SK-N-SH (cell line): ENCODE measurements around the gene TRIM28. TPM values are rescaled to one million over a fixed set of nuclear protein-coding genes. Genes with fewer than 3 reads are reported as not detected.

Experiments used
- CHD2 ChIP-seq: fragments of 150-350 bp; IDR thresholded peaks from 2 replicates; pipeline ENCODE4 v1.6.1; 2018; ENCODE audit warnings: low read length; ENCODE audit not compliant: partially characterized antibody
- FOSL2 ChIP-seq: IDR thresholded peaks from 2 replicates; pipeline ENCODE4 v1.4.0; 2012; ENCODE audit warnings: low read depth, mild to moderate bottlenecking, moderate library complexity, borderline replicate concordance
- FOXM1 ChIP-seq: IDR thresholded peaks from 2 replicates; pipeline ENCODE4 v1.4.0; 2012; ENCODE audit warnings: low read depth, mild to moderate bottlenecking
- GATA2 ChIP-seq: sonication (generic); formaldehyde crosslinking; IDR thresholded peaks from 2 replicates; pipeline ENCODE4 v1.5.0; 2020; ENCODE audit warnings: mild to moderate bottlenecking, missing genetic modification reagents
- IRF3 ChIP-seq: fragments of 150-350 bp; IDR thresholded peaks from 2 replicates; pipeline ENCODE4 v1.6.1; 2016; ENCODE audit warnings: mild to moderate bottlenecking, low read depth, low read length
- MEF2A ChIP-seq: IDR thresholded peaks from 2 replicates; pipeline ENCODE4 v1.4.0; 2012; ENCODE audit warnings: low read depth, borderline replicate concordance
- REST ChIP-seq: IDR thresholded peaks from 2 replicates; pipeline ENCODE4 v1.6.1; 2012; ENCODE audit warnings: mild to moderate bottlenecking, low read depth, low read length, moderate library complexity
- RFX5 ChIP-seq: IDR thresholded peaks from 2 replicates; pipeline ENCODE4 v1.6.1; 2012; ENCODE audit warnings: mild to moderate bottlenecking, improper control_type of control experiment, low read length
- RXRA ChIP-seq: IDR thresholded peaks from 2 replicates; pipeline ENCODE4 v1.4.0; 2012; ENCODE audit warnings: low read depth, mild to moderate bottlenecking, borderline replicate concordance
- TAF1 ChIP-seq: IDR thresholded peaks from 2 replicates; pipeline ENCODE4 v1.6.1; 2012; ENCODE audit warnings: low read depth, mild to moderate bottlenecking, low read length, moderate library complexity, borderline replicate concordance
- TCF12 ChIP-seq: IDR thresholded peaks from 2 replicates; pipeline ENCODE4 v1.4.0; 2012
- TEAD4 ChIP-seq: IDR thresholded peaks from 2 replicates; pipeline ENCODE4 v1.4.0; 2012; ENCODE audit warnings: mild to moderate bottlenecking, borderline replicate concordance; ENCODE audit not compliant: insufficient read depth
- USF2 ChIP-seq: fragments of 150-350 bp; IDR thresholded peaks from 2 replicates; pipeline ENCODE4 v1.6.1; 2017; ENCODE audit warnings: antibody characterized with exemption, low read length, low read depth, borderline replicate concordance
- YY1 ChIP-seq: IDR thresholded peaks from 2 replicates; pipeline ENCODE4 v1.4.0; 2012; ENCODE audit warnings: low read depth, mild to moderate bottlenecking
- ZBTB33 ChIP-seq: IDR thresholded peaks from 2 replicates; pipeline ENCODE4 v1.4.0; 2012; ENCODE audit warnings: low read depth, borderline replicate concordance
- polyA plus RNA-seq, 3 experiments: library from polyadenylated mRNA; depleted of rRNA; stranded (reverse); fragments of >200 nt; gene quantifications; 2 replicates each; pipeline ENCODE4 v1.2.3, GENCODE V29; 2012

Gene TRIM28
- polyA plus RNA-seq, 1 of the 3 experiments (the other 2 are of a cell fraction) = 594 TPM

- TF ChIP-seq IRF3 (no peak), ZBTB33 (no peak), GATA2 (CRISPR knock-in tag) (no peak), FOXM1 (no peak), RFX5 (no peak), CHD2 (peak; percentile 88), TEAD4 (no peak), MEF2A (no peak), USF2 (no peak), REST (peak; percentile 67; the same call in 1 of the 2 replicates), TAF1 (peak; percentile 78), FOSL2 (no peak), TCF12 (no peak), YY1 (peak; percentile 53; the same call in 1 of the 2 replicates), RXRA (no peak)
Measured at GRCh38 chr19:58499021-58499927, 44.6 kb upstream of the TRIM28 start (continued).
